Trophoblast cell (in vitro differentiated cells and primary cell): Measurements from ENCODE around the gene CAMK1D.
A peak's percentile ranks its signal among the peaks of the same experiment; 100 is the strongest.

Experiments used
- DNase-seq, 2 donors: peaks; one replicate each; pipeline ENCODE4 v3.0.0-alpha.2; 2016
- H2AFZ ChIP-seq: 2 replicates; pipeline ENCODE4 v1.6.1; 2013; ENCODE audit warnings: low read length, moderate library complexity, mild to moderate bottlenecking; ENCODE audit not compliant: insufficient read depth, poor library complexity
- H2AK5ac ChIP-seq: 2 replicates; pipeline ENCODE4 v1.6.1; 2013; ENCODE audit warnings: mild to moderate bottlenecking, low read length
- H2BK120ac ChIP-seq: 2 replicates; pipeline ENCODE4 v1.6.1; 2013; ENCODE audit warnings: low read length, mild to moderate bottlenecking, moderate library complexity; ENCODE audit not compliant: insufficient read depth, poor library complexity
- H2BK12ac ChIP-seq: 2 replicates; pipeline ENCODE4 v1.6.1; 2013; ENCODE audit warnings: mild to moderate bottlenecking, low read length, moderate library complexity
- H2BK5ac ChIP-seq: 2 replicates; pipeline ENCODE4 v1.6.1; 2013; ENCODE audit warnings: low read length, low read depth, moderate library complexity, mild to moderate bottlenecking; ENCODE audit not compliant: poor library complexity
- H3K14ac ChIP-seq: 2 replicates; pipeline ENCODE4 v1.6.1; 2013; ENCODE audit warnings: mild to moderate bottlenecking, low read length
- H3K18ac ChIP-seq: 2 replicates; pipeline ENCODE4 v1.6.1; 2013; ENCODE audit warnings: mild to moderate bottlenecking, low read length
- H3K23ac ChIP-seq: 2 replicates; pipeline ENCODE4 v1.6.1; 2013; ENCODE audit warnings: low read length
- H3K27ac ChIP-seq: 2 replicates; pipeline ENCODE4 v1.5.1; 2013; ENCODE audit warnings: low read depth, mild to moderate bottlenecking, inconsistent platforms, low read length, moderate library complexity
- H3K27me3 ChIP-seq: 2 replicates; pipeline ENCODE4 v1.6.1; 2013; ENCODE audit warnings: inconsistent platforms, mild to moderate bottlenecking, low read length, moderate library complexity; ENCODE audit not compliant: insufficient read depth
- H3K36me3 ChIP-seq, 2 experiments: 1 replicate in 1 of 2; 2 replicates in 1 of 2; pipeline ENCODE4 v1.6.1; 2013; ENCODE audit warnings: low read length in 2 of 2, mild to moderate bottlenecking in 2 of 2, moderate library complexity in 1 of 2; ENCODE audit not compliant: insufficient read depth in 2 of 2, control insufficient read depth in 1 of 2
- H3K4ac ChIP-seq: 2 replicates; pipeline ENCODE4 v1.6.1; 2013; ENCODE audit warnings: low read depth, mild to moderate bottlenecking, low read length, moderate library complexity
- H3K4me1 ChIP-seq, 2 experiments: 1 replicate in 1 of 2; 2 replicates in 1 of 2; pipeline ENCODE4 v1.6.1; 2013; ENCODE audit warnings: low read length in 2 of 2, mild to moderate bottlenecking in 2 of 2, moderate library complexity in 1 of 2; ENCODE audit not compliant: insufficient read depth in 2 of 2, control insufficient read depth in 1 of 2
- H3K4me2 ChIP-seq: 2 replicates; pipeline ENCODE4 v1.6.1; 2013; ENCODE audit warnings: inconsistent platforms, mild to moderate bottlenecking, low read length, moderate library complexity
- H3K4me3 ChIP-seq: 2 replicates; pipeline ENCODE4 v1.5.1; 2013; ENCODE audit warnings: mild to moderate bottlenecking, low read depth, low read length, inconsistent platforms
- H3K79me1 ChIP-seq: one replicate; pipeline ENCODE4 v1.6.1; 2013; ENCODE audit warnings: low read length
- H3K79me2 ChIP-seq: 2 replicates; pipeline ENCODE4 v1.6.1; 2013; ENCODE audit warnings: low read length, mild to moderate bottlenecking; ENCODE audit not compliant: control insufficient read depth, insufficient read depth, poor library complexity
- H3K9ac ChIP-seq: 2 replicates; pipeline ENCODE4 v1.6.1; 2013; ENCODE audit warnings: mild to moderate bottlenecking, low read length
- H3K9me3 ChIP-seq: 2 replicates; pipeline ENCODE4 v1.6.1; 2013; ENCODE audit warnings: low read depth, mild to moderate bottlenecking, control low read depth, inconsistent platforms, low read length; ENCODE audit not compliant: insufficient read depth
- H4K12ac ChIP-seq: 2 replicates; pipeline ENCODE4 v1.6.1; 2013; ENCODE audit warnings: low read depth, mild to moderate bottlenecking, low read length, moderate library complexity
- H4K8ac ChIP-seq: 2 replicates; pipeline ENCODE4 v1.6.1; 2013; ENCODE audit warnings: low read depth, mild to moderate bottlenecking, low read length, moderate library complexity
- H4K91ac ChIP-seq: one replicate; pipeline ENCODE4 v1.6.1; 2013; ENCODE audit warnings: low read depth, mild to moderate bottlenecking, low read length, moderate library complexity
- WGBS: extraction: QIAGEN DNeasy Blood & Tissue Kit; methylation state at CpG from one replicate; pipeline ENCODE4 v1.1.7; 2013; ENCODE audit warnings: missing lambda C conversion rate; ENCODE audit not compliant: insufficient read length, insufficient coverage; ENCODE audit errors: extremely low coverage; 5-methylcytosine and 5-hydroxymethylcytosine counted together

Gene CAMK1D

GRCh38 chr10:12419262-12419847, 70.0 kb downstream of the CAMK1D start:
- H3K14ac ChIP-seq: no peak overlapping the region

GRCh38 chr10:12420530-12421120, 71.3 kb downstream of the CAMK1D start:
- Histone ChIP-seq H3K36me3 (no peaks in the 10 kb centered on the region), H3K27me3 (no peaks in the 10 kb centered on the region), H4K12ac (no peak overlapping the region), H3K79me2 (no peaks in the 10 kb centered on the region), H3K4me1 (no peaks in the 10 kb centered on the region), H2BK5ac (no peak overlapping the region), H2AFZ (no peak overlapping the region), H3K9ac (no peak overlapping the region), H3K4me2 (no peak overlapping the region), H3K18ac (no peak overlapping the region), H3K14ac (no peak overlapping the region), H2BK12ac (no peak overlapping the region), H3K4ac (no peak overlapping the region), H3K9me3 (no peaks in the 10 kb centered on the region), H4K91ac (no peak overlapping the region), H3K27ac (no peak overlapping the region), H2BK120ac (no peak overlapping the region), H2AK5ac (no peak overlapping the region), H4K8ac (no peak overlapping the region), H3K23ac (no peak overlapping the region), H3K4me3 (no peak overlapping the region), H3K79me1 (no peaks in the 10 kb centered on the region)
- no CpG with 5 or more reads among the region's 7 CpGs for WGBS
- DNase-seq: no peak

More at GRCh38 chr10:12419262-12419847, 70.0 kb downstream of the CAMK1D start:
- no peaks in the 10 kb centered on the region for H3K9me3 ChIP-seq
- no peak overlapping the region for H3K18ac ChIP-seq
- no peak overlapping the region for H4K8ac ChIP-seq
- H2BK12ac ChIP-seq: no peak overlapping the region
- H3K23ac ChIP-seq: no peak overlapping the region
- no CpG with 5 or more reads among the region's 9 CpGs for WGBS
- no peak overlapping the region for H2AK5ac ChIP-seq
- no peak overlapping the region for H2BK5ac ChIP-seq
- H3K4me1 ChIP-seq: no peaks in the 10 kb centered on the region
- H3K79me1 ChIP-seq: no peaks in the 10 kb centered on the region
- H3K9ac ChIP-seq: no peak overlapping the region
- H3K4ac ChIP-seq: no peak overlapping the region
- H3K36me3 ChIP-seq: no peaks in the 10 kb centered on the region
- H4K91ac ChIP-seq: no peak overlapping the region
- H3K4me3 ChIP-seq: no peak overlapping the region
- no peaks in the 10 kb centered on the region for H3K79me2 ChIP-seq
- H4K12ac ChIP-seq: no peak overlapping the region
- no peak overlapping the region for H2AFZ ChIP-seq
- no peaks in the 10 kb centered on the region for H3K27me3 ChIP-seq
- no peak overlapping the region for H3K27ac ChIP-seq
- DNase-seq: peak in 1 of 2 donors; percentile 16
- H2BK120ac ChIP-seq: no peak overlapping the region
- H3K4me2 ChIP-seq: no peak overlapping the region

DNA sequence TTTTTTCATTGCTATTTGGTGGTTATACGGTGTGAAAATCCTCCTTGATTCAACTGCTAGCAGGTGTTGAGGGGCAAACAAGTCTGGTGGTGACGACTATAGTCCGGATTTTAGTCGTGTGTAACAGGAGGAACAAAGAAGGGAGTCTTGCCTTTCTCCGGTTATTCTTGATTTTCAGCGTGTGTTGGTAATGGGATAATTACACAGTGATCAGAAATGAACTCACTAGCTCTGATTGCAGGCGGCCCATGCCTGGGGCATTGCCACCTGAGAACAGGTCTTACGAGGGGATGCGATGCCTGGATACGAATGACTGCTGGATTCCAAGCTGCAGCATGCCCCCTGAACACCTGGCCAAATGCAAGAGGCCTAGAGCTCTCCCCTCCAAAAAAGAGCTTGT, 72.8 kb downstream of the CAMK1D start:
- Histone ChIP-seq H3K4me1 (no peaks in the 10 kb centered on the region), H3K18ac (no peak overlapping the region), H3K9ac (no peak overlapping the region), H3K27me3 (no peaks in the 10 kb centered on the region), H3K79me1 (no peaks in the 10 kb centered on the region), H2AK5ac (no peak overlapping the region), H2BK12ac (no peak overlapping the region), H4K91ac (no peak overlapping the region), H3K14ac (no peak overlapping the region), H3K27ac (no peak overlapping the region), H2AFZ (no peak overlapping the region), H4K8ac (no peak overlapping the region), H3K79me2 (no peaks in the 10 kb centered on the region), H2BK5ac (no peak overlapping the region), H3K9me3 (no peaks in the 10 kb centered on the region), H4K12ac (no peak overlapping the region), H3K4ac (no peak overlapping the region), H3K36me3 (no peaks in the 10 kb centered on the region), H3K4me2 (no peak overlapping the region), H3K23ac (no peak overlapping the region), H2BK120ac (no peak overlapping the region), H3K4me3 (no peak overlapping the region)
- no peak for DNase-seq
- no CpG with 5 or more reads among the region's 10 CpGs for WGBS

DNA sequence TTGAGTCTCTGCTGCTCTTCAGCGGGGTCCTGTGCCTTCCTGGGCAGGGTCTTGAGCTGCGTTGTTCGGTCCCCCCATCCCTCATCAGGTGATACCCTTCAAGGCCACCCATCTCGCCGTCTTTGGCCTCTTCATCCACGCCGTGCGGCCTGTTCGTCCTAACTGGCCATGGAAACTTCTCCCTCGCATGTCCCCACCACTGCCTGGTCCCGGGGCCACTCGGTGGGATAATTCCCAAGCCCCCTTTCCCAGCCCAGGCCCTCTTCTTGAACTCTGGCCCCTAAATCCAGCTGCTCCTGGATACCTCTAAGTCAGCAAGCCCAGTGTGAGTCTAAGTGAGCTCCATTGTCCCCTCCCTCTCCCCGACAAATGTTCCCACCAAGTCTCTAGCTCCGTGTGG, 74.5 kb downstream of the CAMK1D start:
- H2AK5ac ChIP-seq: no peak overlapping the region
- no peak for DNase-seq
- no peak overlapping the region for H2BK120ac ChIP-seq
- H3K4me3 ChIP-seq: no peak overlapping the region
- no CpG with 5 or more reads among the region's 14 CpGs for WGBS
- no peak overlapping the region for H3K23ac ChIP-seq
- H3K27ac ChIP-seq: no peak overlapping the region
- no peak overlapping the region for H3K9ac ChIP-seq
- H3K79me2 ChIP-seq: no peaks in the 10 kb centered on the region
- H3K4ac ChIP-seq: no peak overlapping the region
- H3K18ac ChIP-seq: no peak overlapping the region
- no peak overlapping the region for H3K4me2 ChIP-seq
- no peak overlapping the region for H2BK12ac ChIP-seq
- H4K8ac ChIP-seq: no peak overlapping the region
- no peaks in the 10 kb centered on the region for H3K4me1 ChIP-seq
- H4K91ac ChIP-seq: no peak overlapping the region
- no peak overlapping the region for H4K12ac ChIP-seq
- H2BK5ac ChIP-seq: no peak overlapping the region
- no peak overlapping the region for H3K14ac ChIP-seq
- H3K27me3 ChIP-seq: no peaks in the 10 kb centered on the region
- H3K9me3 ChIP-seq: peaks cover 2% of the 10 kb centered on the region
- no peaks in the 10 kb centered on the region for H3K79me1 ChIP-seq
- H2AFZ ChIP-seq: no peak overlapping the region
- no peaks in the 10 kb centered on the region for H3K36me3 ChIP-seq
